ENCODE data around the gene CARHSP1. TPM values are rescaled to one million over a fixed set of nuclear protein-coding genes. Genes with fewer than 3 reads are reported as not detected.

The CARHSP1 gene
- total RNA-seq, 1 donor from 2014 or later: 26.0 TPM

DNA sequence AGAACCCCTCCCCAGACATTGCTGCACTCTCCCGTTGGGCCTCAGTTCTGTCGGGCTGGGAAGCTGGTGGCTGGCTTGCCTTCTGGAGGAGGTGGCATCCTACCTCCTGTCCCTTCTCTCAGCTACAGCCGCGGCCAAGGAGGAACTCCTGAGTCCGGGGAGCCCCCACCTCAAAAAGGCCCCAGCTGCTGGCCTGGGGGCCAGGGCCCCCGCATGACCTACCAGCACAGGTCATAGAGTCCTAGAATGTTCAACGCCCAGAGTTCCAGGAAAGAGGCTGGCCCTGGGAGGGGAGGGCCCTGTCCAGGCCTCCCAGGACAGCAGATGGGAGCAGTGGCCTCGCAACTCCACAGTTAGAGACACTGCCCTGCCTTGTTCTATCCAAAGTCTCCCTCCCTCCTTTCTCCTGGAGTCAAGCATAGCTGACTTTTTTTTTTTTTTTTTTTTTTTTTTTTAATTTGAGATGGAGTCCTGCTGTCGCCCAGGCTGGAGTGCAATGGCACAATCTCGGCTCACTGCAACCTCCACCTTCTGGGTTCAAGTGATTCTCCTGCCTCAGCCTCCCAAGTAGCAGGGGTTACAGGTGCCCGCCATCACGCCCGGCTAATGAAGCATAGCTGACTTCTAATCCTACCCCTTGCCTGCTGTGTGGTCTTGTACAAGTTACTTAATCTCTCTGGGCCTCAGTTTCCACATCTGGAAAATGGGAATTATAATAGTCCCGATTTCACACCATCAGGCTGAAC is 7.1 kb downstream of the CARHSP1 start:
- intact Hi-C loops (cut with DNase I): no loop called here
- ATAC-seq (ENCODE audit: poor library complexity) (peak; percentile 55), DNase-seq (peak; percentile 78)

DNA sequence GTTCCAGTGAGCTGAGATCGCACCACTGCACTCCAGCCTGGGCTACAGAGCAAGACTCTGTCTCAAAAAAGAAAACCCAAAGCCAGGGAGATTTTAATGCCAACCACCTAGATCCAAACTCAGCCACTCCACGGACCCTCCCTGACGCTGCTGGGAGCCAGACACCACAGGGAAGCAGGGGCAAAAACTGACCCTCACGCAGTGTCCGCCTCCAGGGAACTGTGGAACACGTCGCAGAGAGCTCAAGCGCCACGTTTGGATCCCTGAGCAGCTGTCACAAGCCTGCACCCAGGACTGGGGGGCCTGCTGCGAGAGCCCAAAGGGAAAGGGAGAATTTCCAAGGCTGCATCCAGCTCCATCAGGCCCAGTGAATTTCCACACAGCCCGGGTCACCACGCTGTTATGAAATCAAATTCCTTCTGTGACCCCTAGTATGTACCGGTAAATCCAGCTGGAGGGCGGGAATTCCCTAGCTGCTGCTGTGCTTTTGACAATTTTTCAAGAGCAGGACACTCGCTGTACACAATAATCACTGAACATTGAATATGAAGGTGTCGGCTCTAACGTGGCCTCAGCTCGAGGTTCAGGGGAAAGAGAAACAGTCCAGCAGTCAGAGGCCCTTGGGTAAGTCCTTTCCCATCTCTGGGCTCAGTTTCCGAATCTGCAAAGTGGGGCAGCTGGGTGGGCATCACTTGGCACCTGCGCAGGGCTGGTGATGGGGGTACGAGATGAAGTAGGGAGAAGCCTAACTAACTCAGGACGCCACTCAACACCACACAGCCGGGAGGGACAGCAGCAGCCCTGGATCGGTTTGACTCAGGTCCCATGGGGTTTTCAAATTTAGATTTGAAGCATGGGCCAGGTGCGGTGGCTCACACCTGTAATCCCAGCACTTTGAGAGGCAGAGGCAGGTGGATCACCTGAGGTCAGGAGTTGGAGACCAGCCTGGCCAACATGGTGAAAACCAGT is 8.6 kb downstream of the CARHSP1 start:
- peak; percentile 67 for DNase-seq
- peak; percentile 51 for ATAC-seq (ENCODE audit: poor library complexity)
- intact Hi-C loops (cut with DNase I): no loop called here

DNA sequence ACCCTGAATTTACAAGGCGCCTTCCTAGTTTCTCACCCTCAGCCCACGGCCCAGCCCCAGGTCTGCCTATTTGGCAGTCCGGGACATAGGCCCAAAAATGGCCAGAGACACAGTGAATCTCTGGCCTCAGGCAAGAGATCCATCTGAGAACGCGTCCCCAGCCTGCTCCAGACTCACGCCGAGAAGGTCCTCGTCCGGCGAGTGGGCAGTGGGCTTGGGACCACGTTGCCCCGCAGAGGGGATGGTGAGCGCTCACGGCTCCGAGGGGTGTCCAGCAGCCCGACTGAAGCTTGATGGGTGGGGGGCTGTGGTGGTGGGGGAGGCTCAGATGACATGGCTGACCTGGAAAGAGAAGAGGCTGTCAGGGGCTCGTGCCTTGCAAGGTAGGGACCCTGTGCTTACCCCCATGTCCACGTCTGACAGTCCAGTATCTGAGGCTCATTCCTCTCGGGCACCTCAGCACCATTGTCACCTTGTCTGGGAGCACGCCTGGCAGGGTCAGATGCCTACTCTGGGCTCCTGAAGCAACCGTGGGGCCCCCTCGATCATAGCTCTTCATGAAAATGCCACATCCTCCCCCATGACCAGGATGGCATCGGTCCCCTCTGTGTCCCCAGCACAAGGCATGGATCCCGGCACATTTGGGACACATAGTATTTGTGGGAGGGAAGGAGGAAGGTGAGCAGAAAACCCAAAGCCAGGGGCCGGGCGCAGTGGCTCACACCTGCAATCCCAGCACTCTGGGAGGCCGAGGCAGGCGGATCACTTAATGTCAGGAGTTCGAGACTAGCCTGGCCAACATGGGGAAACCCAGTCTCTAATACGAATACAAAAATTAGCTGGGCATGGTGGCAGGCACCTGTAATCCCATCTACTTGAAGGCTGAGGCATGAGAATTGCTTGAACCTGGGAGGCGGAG is 9.6 kb downstream of the CARHSP1 start:
- no peak for DNase-seq

DNA sequence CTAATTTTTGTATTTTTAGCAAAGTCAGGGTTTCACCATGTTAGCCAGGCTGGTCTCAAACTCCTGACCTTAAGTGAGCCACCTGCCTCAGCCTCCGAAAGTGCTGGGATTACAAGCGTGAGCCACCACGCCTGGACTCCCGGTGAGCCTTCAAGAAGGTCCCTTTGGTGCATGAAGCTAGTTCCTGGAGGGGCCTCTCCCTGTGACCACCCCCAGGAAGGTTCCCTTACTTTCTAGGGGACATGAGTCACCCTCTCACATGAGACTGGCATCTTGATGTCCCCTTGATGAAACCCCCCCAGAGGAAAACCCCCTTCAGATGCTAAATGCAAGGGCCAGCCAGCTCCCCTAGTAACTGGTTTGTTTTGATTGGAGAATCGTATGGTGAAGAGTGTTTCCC is 12.8 kb downstream of the CARHSP1 start:
- DNase-seq (no peak), ATAC-seq (ENCODE audit: poor library complexity) (no peak)
- intact Hi-C loops (cut with DNase I): no loop called here

More for the DNA sequence above, 9.6 kb downstream of the CARHSP1 start:
- ATAC-seq (ENCODE audit: poor library complexity): no peak
- intact Hi-C loops (cut with DNase I): no loop called here

DNA sequence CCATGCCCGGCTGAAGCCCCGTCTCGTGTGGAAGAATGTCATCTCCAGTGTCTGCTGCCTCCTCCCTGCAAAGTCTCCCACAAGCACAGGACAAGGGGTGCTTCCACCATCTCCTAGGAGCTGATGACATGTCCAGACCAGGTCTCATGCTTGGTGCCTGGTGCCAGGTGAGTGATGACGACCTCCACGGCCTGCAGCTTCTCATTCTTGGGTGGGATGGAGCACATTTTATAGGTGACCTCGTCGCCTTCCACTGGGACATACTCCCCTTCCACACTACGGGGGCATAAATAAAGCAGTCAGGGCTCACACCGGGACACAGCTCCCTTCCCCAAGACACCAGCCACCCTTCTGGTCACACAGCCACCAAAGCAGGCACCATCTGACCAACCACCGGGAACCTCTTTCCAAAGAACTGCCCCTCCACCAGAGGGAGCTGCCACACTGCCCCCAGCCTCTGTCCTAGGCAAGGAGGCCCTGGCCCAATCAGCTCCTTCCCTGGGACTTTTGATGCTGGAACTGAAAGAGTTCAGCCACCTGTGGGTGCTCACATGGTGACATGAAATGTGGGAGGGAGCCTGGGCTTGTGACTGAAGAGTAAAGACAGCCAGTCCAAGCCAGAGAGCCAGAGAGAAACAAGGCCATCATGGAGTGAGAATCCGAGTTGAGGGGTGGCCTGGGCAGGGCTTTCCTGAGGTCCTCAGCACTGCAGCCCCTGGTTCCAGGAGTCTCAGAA is 13.6 kb downstream of the CARHSP1 start:
- DNase-seq: peak; percentile 12
- intact Hi-C loops (cut with DNase I): no loop called here
- no peak for ATAC-seq (ENCODE audit: poor library complexity)

DNA sequence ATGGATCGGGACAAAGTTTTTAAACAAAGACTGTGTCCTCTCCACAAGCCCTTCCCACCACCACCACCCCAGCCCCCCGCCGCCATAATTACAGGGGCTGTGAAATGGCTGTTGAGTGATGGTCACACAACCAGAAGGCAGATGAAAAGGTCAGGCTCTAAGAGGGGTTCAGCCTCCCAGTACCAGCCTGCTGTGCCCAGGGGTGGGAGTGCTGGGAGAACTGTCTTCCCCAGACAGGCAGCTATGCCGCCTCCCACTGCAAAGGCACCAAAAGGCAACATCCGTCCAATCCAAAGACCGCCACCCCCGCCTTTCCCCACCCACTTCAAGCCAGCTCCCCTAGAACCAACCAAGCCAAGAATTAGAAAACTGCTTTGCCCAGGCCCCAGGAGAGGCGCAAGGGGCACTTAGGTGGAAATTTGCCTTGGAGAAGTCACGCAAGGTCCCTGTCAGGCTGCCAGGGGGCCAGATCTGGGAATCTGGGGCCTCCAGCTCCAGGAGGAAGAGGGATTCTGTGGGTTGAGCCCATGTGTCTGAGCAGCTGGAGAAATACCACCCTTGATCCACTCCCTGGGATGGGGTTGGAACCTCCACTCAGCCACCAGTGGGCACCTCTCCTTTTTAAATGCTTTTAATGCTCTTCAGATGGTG is 14.4 kb downstream of the CARHSP1 start:
- ATAC-seq (ENCODE audit: poor library complexity): no peak
- DNase-seq: no peak
- intact Hi-C loops (cut with DNase I): no loop called here

DNA sequence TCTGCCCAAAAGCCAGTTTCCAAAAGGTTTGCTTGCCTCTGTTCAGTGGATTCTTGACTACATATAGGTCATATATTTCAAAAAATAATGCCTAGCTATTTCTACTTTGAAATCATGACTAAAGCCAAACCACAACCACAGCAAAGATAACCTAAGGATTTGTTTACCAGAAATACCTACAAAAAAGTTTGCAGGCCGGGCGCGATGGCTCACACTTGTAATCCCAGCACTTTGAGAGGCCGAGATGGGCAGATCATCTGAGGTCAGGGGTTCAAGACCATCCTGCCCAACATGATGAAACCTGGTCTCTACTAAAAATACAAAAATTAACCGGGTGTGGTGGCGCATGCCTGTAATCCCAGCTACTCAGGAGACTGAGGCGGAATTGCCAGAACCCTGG is 15.2 kb downstream of the CARHSP1 start:
- intact Hi-C loops (cut with DNase I): no loop called here
- ATAC-seq (ENCODE audit: poor library complexity): no peak
- DNase-seq: no peak

DNA sequence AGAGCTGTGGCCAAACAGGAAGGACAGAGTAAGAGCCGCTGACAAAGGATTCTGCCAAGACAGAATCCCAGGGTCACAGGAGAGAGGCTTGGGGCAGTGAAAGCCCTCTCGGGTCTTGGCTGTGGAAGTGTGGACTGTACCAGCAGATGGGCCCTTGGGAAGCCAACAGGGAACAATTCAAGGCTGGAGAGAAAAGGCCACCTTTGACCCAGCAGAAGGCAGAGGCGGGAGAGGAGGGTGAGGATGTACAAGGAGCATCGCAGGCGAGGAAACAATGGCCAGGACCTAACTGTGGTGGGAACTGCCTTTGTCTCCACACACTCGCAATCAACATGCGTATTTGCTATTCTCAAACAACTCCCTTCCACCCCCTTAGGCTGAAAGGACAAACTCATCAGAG is 15.7 kb downstream of the CARHSP1 start:
- DNase-seq (no peak), ATAC-seq (ENCODE audit: poor library complexity) (no peak)
- intact Hi-C loops (cut with DNase I): no loop called here

DNA sequence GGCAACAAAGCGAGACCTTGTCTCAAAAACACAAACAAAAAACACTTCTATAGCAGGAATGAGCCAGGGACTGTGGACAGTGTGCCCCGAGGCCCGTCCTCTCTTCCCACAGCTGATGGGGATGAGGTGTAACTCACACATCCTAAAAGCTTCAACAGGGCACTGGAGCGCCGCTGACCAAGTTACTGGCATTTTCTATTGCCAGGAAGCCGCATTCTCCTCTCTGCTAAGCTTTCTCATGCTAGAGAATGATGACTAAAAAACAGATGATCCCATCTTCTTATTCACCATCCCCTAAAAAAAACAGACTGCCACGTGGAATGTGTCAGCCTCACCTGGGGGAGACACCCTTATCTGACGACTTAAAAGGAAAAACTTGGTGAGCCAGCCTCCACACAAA is 16.3 kb downstream of the CARHSP1 start:
- ATAC-seq (ENCODE audit: poor library complexity) (no peak), DNase-seq (no peak)
- intact Hi-C loops (cut with DNase I): no loop called here

DNA sequence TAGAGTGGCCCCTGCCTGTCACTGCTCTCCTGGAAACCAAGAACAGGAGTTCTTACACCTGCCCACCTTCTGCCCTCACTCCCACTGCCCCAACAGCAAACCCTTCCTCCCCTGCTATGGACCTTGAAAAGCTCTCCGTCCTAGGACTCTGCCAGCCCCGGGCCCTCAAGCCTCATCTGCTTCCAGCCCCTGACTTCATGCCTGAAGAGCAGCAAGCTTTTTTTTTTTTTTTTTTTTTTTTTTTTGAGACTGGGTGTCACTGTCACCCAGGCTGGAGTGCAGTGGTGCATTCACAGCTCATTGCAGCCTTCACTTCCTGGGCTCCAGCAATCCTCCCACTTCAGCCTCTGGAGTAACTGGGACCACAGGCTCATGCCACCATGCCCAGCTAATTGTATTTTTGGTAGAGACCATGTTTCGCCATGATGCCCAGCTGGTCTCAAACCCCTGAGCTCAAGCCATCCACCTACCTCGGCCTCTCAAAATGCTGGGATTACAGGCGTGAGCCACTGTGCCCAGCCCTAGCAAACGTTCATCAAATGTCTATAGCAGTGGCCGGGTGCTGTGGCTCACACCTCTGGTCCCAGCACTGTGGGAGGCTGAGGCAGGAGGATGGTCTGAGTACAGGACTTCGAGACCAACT is 16.9 kb downstream of the CARHSP1 start:
- no peak for DNase-seq
- ATAC-seq (ENCODE audit: poor library complexity): no peak
- intact Hi-C loops (cut with DNase I): no loop called here

DNA sequence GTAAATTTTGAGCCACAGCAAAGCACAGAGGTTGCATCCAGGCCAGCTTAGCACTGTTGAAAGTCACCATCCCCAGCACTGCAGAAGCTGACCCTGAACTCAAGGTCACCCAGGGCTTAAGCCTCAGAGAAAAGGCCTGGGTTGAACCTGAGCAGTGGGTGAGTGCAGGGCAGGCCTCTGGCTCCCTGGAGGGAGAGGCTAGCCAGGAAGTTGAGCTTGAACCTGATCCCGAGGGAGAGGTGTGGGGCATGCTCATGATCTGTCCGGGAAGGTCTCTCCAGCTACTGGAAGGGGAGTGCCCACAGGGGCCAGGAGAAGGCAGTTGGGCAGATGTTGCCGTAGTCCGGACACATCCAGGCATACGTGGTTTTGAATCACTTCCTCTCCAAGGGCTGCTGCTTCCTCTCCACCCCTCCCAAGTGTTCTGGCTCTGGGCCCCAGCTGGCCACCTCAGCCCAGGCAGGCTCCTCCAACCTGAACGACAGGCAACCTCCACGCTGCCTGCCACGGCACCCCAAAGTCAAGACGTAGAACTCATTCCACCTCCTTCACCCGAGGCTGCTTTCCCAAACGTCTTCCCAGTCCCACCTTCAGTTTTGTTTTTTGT is 18.4 kb downstream of the CARHSP1 start:
- intact Hi-C loops (cut with DNase I): no loop called here
- ATAC-seq (ENCODE audit: poor library complexity) (peak; percentile 62), DNase-seq (peak; percentile 74)

DNA sequence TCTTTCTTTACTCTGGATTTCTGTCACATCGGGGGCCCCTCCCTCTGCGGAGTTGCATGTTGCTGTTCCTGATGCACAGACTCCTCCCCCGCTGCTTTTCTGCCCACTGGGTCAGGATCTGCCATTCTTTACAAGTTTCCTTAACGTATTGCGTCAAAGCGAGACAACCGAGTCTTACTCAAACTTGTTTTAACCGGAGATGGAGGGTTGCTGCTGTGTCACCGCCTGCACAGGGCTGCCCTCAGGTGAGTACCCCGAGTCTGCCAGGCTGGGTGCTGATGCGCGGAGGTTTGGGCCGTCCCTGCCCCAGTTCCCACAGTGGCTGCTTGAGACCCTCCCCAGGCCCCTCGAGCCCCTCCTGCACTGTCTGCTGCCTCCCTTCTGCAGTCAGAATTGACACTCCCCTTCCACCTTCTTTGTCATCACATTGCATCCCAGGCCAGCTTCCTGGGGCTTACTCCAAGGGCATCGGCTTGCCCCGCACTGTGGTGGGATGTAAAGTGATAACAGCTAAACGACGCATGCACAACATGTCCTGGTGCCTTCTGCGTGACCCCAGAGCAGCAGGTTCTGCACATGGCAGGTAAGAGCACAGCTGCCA is 19.3 kb downstream of the CARHSP1 start:
- intact Hi-C loops (cut with DNase I): no loop called here
- DNase-seq: no peak
- no peak for ATAC-seq (ENCODE audit: poor library complexity)

DNA sequence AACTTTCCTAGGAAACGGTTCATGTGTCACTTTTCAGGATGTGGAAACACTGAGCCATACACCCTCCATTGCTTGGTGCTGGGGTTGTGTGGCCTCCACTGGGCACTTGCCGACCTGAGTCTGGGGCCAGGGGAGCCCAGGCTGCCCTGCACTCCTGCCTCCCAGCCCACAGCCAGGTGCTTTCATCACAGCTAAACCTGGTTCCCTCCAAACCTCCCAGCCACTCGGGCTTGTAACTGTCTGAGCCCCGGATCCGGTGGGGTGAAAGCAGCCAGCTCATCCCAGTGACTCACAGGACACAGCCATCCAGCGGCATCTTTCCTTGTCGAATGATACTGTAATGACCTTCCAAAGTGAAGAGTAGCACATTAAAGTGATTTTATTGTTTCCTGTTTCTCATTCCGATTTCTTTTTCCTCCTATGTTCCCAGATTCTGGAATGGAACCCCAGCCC is 19.8 kb downstream of the CARHSP1 start:
- intact Hi-C loops (cut with DNase I): no loop called here
- DNase-seq (no peak), ATAC-seq (ENCODE audit: poor library complexity) (no peak)

DNA sequence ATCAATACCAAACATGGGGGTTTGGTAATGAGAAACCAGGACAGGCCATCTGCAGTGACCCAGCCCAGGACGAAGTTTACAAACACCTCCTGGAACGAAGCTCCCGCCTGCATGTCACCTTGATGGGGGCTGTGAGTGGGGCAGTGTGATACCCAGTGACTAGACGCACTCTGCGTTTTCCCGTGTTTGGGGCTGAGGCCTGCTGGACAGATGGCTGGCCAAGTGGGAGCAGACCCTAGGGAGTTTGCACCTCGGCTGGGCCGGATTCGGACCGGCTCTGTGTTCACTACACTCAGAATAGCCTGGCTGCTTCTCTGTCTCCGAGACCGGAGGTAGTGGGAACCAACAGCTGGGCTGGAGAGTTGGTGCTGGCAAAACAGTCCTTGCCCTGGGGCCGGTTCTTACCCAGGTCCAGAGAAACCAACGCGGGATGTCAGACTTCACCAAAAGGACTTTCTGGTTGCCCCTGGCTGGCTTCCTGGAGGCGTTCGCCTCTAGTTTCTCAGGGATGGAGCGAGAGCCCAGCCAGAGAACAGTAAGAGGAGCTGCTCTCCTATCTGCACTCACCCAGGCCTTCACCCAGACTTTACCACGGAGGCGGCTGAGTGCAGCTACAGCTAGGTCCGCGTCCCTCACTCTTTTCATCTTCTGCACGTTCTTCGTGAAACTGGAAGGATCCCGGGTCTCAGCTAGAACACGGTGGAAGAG is 20.4 kb downstream of the CARHSP1 start:
- intact Hi-C loops (cut with DNase I): no loop called here

DNA sequence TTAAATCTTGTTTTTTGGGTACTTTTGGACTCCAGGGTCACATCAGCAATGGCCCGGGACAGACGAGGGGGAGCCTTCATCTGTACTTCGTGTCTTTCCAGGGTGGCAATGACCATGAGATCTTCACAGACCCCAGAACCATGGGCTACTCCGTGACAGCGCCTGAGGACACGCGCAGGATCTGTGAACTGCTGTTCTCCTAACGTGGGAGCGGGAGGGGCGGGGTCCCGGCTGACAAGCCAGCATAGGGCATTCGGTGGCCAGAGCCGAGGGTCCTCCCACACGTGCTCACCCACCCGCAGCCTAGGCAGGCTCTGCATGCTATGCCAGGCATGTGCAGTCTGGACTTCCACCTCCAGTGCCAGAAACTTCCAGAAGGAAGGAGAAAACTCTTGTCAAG is 21.2 kb downstream of the CARHSP1 start:
- DNase-seq (no peak), ATAC-seq (ENCODE audit: poor library complexity) (no peak)
- intact Hi-C loops (cut with DNase I): no loop called here

More for the DNA sequence above, 20.4 kb downstream of the CARHSP1 start:
- ATAC-seq (ENCODE audit: poor library complexity) (peak; percentile 6), DNase-seq (no peak)

DNA sequence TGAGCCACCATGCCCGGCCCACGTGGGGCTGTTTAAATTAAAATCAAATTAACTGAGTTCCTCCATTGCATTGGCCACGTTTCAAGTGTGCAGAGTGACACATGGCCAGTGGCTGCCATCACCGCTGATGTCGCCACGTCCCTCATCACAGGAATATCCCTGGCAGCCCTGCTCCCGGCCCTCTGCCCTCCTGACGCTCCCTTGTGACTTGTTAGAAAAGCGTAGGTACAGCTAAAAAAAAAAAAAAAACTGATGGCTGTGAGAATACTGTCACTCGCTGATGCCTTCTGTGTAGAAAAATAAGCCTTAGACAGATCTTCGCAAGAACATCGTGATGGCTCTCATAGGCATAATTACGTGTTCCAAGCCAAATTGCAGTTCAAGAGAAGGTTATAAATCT is 21.7 kb downstream of the CARHSP1 start:
- ATAC-seq (ENCODE audit: poor library complexity) (no peak), DNase-seq (no peak)
- intact Hi-C loops (cut with DNase I): no loop called here
